Transverse colon (tissue), 3 donors: Measurements from ENCODE around the gene CHIT1.

Source experiments
- POLR2A ChIP-seq: fragments of 450-650 bp; IDR thresholded peaks from one replicate; pipeline ENCODE4 v1.6.1; 2016; ENCODE audit warnings: antibody characterized with exemption, mild to moderate bottlenecking, moderate library complexity
- POLR2AphosphoS5 ChIP-seq, 3 donors: sonication (generic); formaldehyde crosslinking; IDR thresholded peaks; one replicate each; pipeline ENCODE4 v1.6.1; 2016; ENCODE audit warnings: antibody characterized with exemption in 3 of 3

DNA sequence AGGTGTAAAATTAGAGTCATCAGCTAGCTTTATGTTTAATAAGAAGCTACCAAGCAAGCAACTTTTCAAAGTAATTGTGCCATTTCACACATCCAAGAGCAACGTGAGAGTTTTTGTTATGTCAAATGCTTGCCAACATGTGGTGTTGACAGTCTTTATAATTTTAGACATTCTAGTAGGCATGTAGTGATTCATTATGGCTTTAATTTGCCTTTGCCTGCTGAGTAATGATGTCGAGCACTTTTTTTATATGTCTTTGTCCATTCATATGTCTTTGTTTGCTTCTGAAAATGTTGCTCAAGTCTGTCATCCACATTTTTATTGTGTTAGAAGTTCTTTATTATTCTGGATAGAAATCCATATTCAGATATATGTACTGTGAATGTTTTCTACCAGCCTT lies 21.4 kb upstream of the CHIT1 start:
- no peak for TF ChIP-seq POLR2AphosphoS5 (IDR thresholded peaks at IDR 0.05)
- no peak for TF ChIP-seq POLR2A
